GM18873 (cell line): Measurements from ENCODE around the gene DHCR24.
"Not testable (repeated sequence)": the region's sequence is repeated elsewhere in the genome, so short reads cannot be mapped to it uniquely, and the experiment has no call there.

Experiments
- ATAC-seq: cut with Tn5 transposase; IDR thresholded peaks from one replicate; pipeline ENCODE4 v1.9.1; 2021; ENCODE audit warnings: mild to moderate bottlenecking, moderate library complexity, moderate number of reproducible peaks; ENCODE audit not compliant: unreplicated experiment, low FRiP score

The DHCR24 gene

GRCh38 chr1:54886724-54887664 lies at the start of gene DHCR24:
Gene DHCR24 (minus strand): TSS chr1:54887195. CDS start chr1:54887119, 76 bp downstream.
- ATAC-seq, result peak; percentile 79

GRCh38 chr1:54936791-54937190 lies 49.8 kb upstream of the DHCR24 start:
- no peak for ATAC-seq

GRCh38 chr1:54934869-54935268 lies 47.9 kb upstream of the DHCR24 start:
- ATAC-seq, result no peak

- not testable (repeated sequence) for ATAC-seq
Measured at GRCh38 chr1:54934081-54934480, 47.1 kb upstream of the DHCR24 start.

GRCh38 chr1:54931275-54931840 lies 44.4 kb upstream of the DHCR24 start:
- ATAC-seq, result no peak

GRCh38 chr1:54929700-54930099 lies 42.7 kb upstream of the DHCR24 start:
- no peak for ATAC-seq

- ATAC-seq, result no peak
Measured at GRCh38 chr1:54928327-54928726, 41.3 kb upstream of the DHCR24 start.

- no peak for ATAC-seq
Measured at GRCh38 chr1:54927472-54928240, 40.7 kb upstream of the DHCR24 start.

- no peak for ATAC-seq
Measured at GRCh38 chr1:54926970-54927369, 40.0 kb upstream of the DHCR24 start.

- ATAC-seq, result no peak
Measured at GRCh38 chr1:54922921-54923421, 36.0 kb upstream of the DHCR24 start.

- ATAC-seq, result no peak
Measured at GRCh38 chr1:54922040-54922761, 35.2 kb upstream of the DHCR24 start.

- no peak for ATAC-seq
Measured at GRCh38 chr1:54919367-54920359, 32.7 kb upstream of the DHCR24 start.

GRCh38 chr1:54911076-54911475 lies 24.1 kb upstream of the DHCR24 start:
- ATAC-seq, result not testable (repeated sequence)

- ATAC-seq, result no peak
Measured at GRCh38 chr1:54906586-54906985, 19.6 kb upstream of the DHCR24 start.

GRCh38 chr1:54904476-54905048 lies 17.6 kb upstream of the DHCR24 start:
- no peak for ATAC-seq

GRCh38 chr1:54894271-54894670 lies 7.3 kb upstream of the DHCR24 start:
- no peak for ATAC-seq

- ATAC-seq, result no peak
Measured at GRCh38 chr1:54892586-54892985, 5.6 kb upstream of the DHCR24 start.

GRCh38 chr1:54889132-54889725 lies 2.2 kb upstream of the DHCR24 start:
- ATAC-seq, result no peak
